Neural cell (in vitro differentiated cells): Measurements from ENCODE around the gene SCG5.

Source experiments
- EP300 ChIP-seq: fragments of 450-650 bp; conservative IDR thresholded peaks from 2 replicates; pipeline ENCODE4 v1.6.1; 2014; ENCODE audit warnings: antibody characterized with exemption, mild to moderate bottlenecking, moderate library complexity; ENCODE audit not compliant: poor library complexity, severe bottlenecking
- EZH2 ChIP-seq: fragments of 200-600, 300-800 bp; shearing (Covaris generic), sonication (generic); IDR thresholded peaks from 2 replicates; pipeline ENCODE4 v1.6.1; 2014; ENCODE audit warnings: antibody characterized with exemption, low read length, borderline replicate concordance, mild to moderate bottlenecking; ENCODE audit not compliant: insufficient read depth, poor library complexity, severe bottlenecking
- MXI1 ChIP-seq: fragments of 450-650 bp; conservative IDR thresholded peaks from 2 replicates; pipeline ENCODE4 v1.6.1; 2014; ENCODE audit warnings: antibody characterized with exemption, mild to moderate bottlenecking; ENCODE audit not compliant: poor library complexity, severe bottlenecking
- POLR2AphosphoS5 ChIP-seq: IDR thresholded peaks from 2 replicates; pipeline ENCODE4 v1.6.1; 2012
- RAD21 ChIP-seq: fragments of 450-650 bp; conservative IDR thresholded peaks from 2 replicates; pipeline ENCODE4 v1.6.1; 2014; ENCODE audit warnings: antibody characterized with exemption, mild to moderate bottlenecking, moderate library complexity
- SMC3 ChIP-seq: fragments of 450-650 bp; conservative IDR thresholded peaks from 2 replicates; pipeline ENCODE4 v1.6.1; 2014; ENCODE audit warnings: antibody characterized with exemption, mild to moderate bottlenecking, moderate library complexity; ENCODE audit not compliant: poor library complexity
- TAF1 ChIP-seq: IDR thresholded peaks from 2 replicates; pipeline ENCODE4 v1.6.1; 2012; ENCODE audit warnings: low read depth
- TF ChIP-seq, protein P1 (sequence below): fragments of 450-650 bp; IDR thresholded peaks from 2 replicates; pipeline ENCODE4 v1.5.1; 2014; ENCODE audit warnings: antibody characterized with exemption, mild to moderate bottlenecking, moderate library complexity; ENCODE audit not compliant: poor library complexity, severe bottlenecking
- TF ChIP-seq, protein P2 (sequence below): IDR thresholded peaks from 2 replicates; pipeline ENCODE4 v1.6.1; 2012; ENCODE audit warnings: borderline replicate concordance

DNA sequence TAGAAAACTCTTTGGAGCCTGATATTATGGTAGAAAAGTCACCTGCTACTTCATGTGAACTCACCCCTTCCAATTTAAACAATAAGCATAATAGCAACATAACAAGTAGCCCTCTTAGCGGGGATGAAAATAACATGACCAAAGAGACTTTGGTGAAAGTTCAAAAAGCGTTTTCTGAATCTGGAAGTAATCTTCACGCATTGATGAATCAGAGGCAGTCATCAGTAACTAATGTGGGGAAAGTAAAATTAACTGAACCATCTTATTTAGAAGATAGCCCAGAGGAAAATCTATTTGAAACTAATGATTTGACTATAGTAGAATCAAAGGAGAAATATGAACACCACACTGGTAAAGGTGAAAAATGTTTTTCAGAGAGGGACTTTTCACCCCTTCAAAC, 5.1 kb upstream of the SCG5 start:
- TF ChIP-seq, protein P1, sequence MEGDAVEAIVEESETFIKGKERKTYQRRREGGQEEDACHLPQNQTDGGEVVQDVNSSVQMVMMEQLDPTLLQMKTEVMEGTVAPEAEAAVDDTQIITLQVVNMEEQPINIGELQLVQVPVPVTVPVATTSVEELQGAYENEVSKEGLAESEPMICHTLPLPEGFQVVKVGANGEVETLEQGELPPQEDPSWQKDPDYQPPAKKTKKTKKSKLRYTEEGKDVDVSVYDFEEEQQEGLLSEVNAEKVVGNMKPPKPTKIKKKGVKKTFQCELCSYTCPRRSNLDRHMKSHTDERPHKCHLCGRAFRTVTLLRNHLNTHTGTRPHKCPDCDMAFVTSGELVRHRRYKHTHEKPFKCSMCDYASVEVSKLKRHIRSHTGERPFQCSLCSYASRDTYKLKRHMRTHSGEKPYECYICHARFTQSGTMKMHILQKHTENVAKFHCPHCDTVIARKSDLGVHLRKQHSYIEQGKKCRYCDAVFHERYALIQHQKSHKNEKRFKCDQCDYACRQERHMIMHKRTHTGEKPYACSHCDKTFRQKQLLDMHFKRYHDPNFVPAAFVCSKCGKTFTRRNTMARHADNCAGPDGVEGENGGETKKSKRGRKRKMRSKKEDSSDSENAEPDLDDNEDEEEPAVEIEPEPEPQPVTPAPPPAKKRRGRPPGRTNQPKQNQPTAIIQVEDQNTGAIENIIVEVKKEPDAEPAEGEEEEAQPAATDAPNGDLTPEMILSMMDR, result no peak
- no peak for TF ChIP-seq EP300
- TF ChIP-seq TAF1, result no peak
- no peak for TF ChIP-seq POLR2AphosphoS5
- no peak for TF ChIP-seq RAD21
- no peak for TF ChIP-seq MXI1
- no peak for TF ChIP-seq EZH2
- no peak for TF ChIP-seq SMC3
- TF ChIP-seq, protein P2, sequence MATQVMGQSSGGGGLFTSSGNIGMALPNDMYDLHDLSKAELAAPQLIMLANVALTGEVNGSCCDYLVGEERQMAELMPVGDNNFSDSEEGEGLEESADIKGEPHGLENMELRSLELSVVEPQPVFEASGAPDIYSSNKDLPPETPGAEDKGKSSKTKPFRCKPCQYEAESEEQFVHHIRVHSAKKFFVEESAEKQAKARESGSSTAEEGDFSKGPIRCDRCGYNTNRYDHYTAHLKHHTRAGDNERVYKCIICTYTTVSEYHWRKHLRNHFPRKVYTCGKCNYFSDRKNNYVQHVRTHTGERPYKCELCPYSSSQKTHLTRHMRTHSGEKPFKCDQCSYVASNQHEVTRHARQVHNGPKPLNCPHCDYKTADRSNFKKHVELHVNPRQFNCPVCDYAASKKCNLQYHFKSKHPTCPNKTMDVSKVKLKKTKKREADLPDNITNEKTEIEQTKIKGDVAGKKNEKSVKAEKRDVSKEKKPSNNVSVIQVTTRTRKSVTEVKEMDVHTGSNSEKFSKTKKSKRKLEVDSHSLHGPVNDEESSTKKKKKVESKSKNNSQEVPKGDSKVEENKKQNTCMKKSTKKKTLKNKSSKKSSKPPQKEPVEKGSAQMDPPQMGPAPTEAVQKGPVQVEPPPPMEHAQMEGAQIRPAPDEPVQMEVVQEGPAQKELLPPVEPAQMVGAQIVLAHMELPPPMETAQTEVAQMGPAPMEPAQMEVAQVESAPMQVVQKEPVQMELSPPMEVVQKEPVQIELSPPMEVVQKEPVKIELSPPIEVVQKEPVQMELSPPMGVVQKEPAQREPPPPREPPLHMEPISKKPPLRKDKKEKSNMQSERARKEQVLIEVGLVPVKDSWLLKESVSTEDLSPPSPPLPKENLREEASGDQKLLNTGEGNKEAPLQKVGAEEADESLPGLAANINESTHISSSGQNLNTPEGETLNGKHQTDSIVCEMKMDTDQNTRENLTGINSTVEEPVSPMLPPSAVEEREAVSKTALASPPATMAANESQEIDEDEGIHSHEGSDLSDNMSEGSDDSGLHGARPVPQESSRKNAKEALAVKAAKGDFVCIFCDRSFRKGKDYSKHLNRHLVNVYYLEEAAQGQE, result no peak
